ENCODE measurements around the gene MAPRE3. TPM values are rescaled to one million over a fixed set of nuclear protein-coding genes. Genes with fewer than 3 reads are reported as not detected.
A peak's percentile ranks its signal among the peaks of the same experiment; 100 is the strongest.

The MAPRE3 gene
- total and polyA plus RNA-seq, 8 donors, result 4.7 to 56.8 (median 10.1) TPM

GRCh38 chr2:26969077-26969844 lies 1.2 kb upstream of the MAPRE3 start:
- no peak for ATAC-seq
- FAIRE-seq, result no peak
- no peaks in the 10 kb centered on the region for H3K9me3 ChIP-seq

GRCh38 chr2:26970928-26971627 lies 641 bp downstream of the MAPRE3 start:
- intact Hi-C loops (cut with DNase I), result no loop called here
- FAIRE-seq (no peak), DNase-seq (peak in 2 of 6 donors; percentile 5 to 27), ATAC-seq (peak; percentile 33 to 53 (median 42))
- peaks cover 0 to 13% (median 5%) of the 10 kb centered on the region in 3 donors for H3K4me1 ChIP-seq
- H3K4me3 ChIP-seq, result peak overlapping the region; percentile 70 to 92 (median 86)
- WGBS, 2 donors, result 16 to 18% methylated on average over 27 to 34 of the region's 34 CpGs
- peak overlapping the region in 3 of 4 donors; percentile 33 to 52 (median 38) for H3K27ac ChIP-seq
- H3K9me3 ChIP-seq, result no peaks in the 10 kb centered on the region
- H3K36me3 ChIP-seq, result no peaks in the 10 kb centered on the region
- no peaks in the 10 kb centered on the region for H3K27me3 ChIP-seq
- no peak for TF ChIP-seq CTCF (IDR thresholded peaks at IDR 0.05)

More at GRCh38 chr2:26969077-26969844, 1.2 kb upstream of the MAPRE3 start:
- H3K4me3 ChIP-seq, result no peak overlapping the region
- H3K4me1 ChIP-seq, result peaks cover 0 to 13% (median 5%) of the 10 kb centered on the region in 3 donors
- no peaks in the 10 kb centered on the region for H3K36me3 ChIP-seq
- H3K27me3 ChIP-seq, result no peaks in the 10 kb centered on the region
- no peak for DNase-seq
- H3K27ac ChIP-seq, result no peak overlapping the region
- intact Hi-C loops (cut with DNase I), result loop anchor here in 1 of 3 donors (10.0 kb wide), 1 partner anchor 116 kb away; the partner anchor contains the start of gene KHK
- no peak for TF ChIP-seq CTCF (IDR thresholded peaks at IDR 0.05)
- WGBS, 2 donors, result 46 to 57% methylated on average over 10 of the region's 10 CpGs

- Histone ChIP-seq H3K27ac (no peak overlapping the region), H3K4me1 (peaks cover 0 to 13% (median 5%) of the 10 kb centered on the region in 3 donors), H3K36me3 (no peaks in the 10 kb centered on the region), H3K9me3 (no peaks in the 10 kb centered on the region), H3K4me3 (peak overlapping the region in 1 of 4 donors; percentile 92), H3K27me3 (no peaks in the 10 kb centered on the region)
- DNase-seq, result peak in 1 of 6 donors; percentile 9
- no peak for ATAC-seq
- intact Hi-C loops (cut with DNase I), result no loop called here
- no peak for FAIRE-seq
- WGBS, 2 donors, result 61 to 67% methylated on average over 9 of the region's 9 CpGs
- no peak for TF ChIP-seq CTCF (IDR thresholded peaks at IDR 0.05)
Observed at GRCh38 chr2:26971911-26972786, 1.7 kb downstream of the MAPRE3 start.

- H3K4me3 ChIP-seq, result no peak overlapping the region
- no peaks in the 10 kb centered on the region for H3K9me3 ChIP-seq
- ATAC-seq (no peak), DNase-seq (no peak), FAIRE-seq (no peak)
- no peak overlapping the region for H3K27ac ChIP-seq
- WGBS, 2 donors, result 82 to 84% methylated on average over 5 of the region's 5 CpGs
- no peaks in the 10 kb centered on the region for H3K27me3 ChIP-seq
- peaks cover 0 to 26% (median 5%) of the 10 kb centered on the region in 3 donors for H3K4me1 ChIP-seq
- no peaks in the 10 kb centered on the region for H3K36me3 ChIP-seq
- intact Hi-C loops (cut with DNase I), result no loop called here
- no peak for TF ChIP-seq CTCF (IDR thresholded peaks at IDR 0.05)
Observed at GRCh38 chr2:26974352-26974751, 3.9 kb downstream of the MAPRE3 start.
